WTC11 (cell line): ENCODE measurements around the gene EVI5L. TPM values are rescaled to one million over a fixed set of nuclear protein-coding genes. Genes with fewer than 3 reads are reported as not detected.

Source experiments
- ATAC-seq: fragments of 200-7000 bp; cut with Tn5 transposase; 2 replicates; pipeline ENCODE4 v1.10.0; 2021; ENCODE audit warnings: mild to moderate bottlenecking, moderate library complexity
- CTCF ChIA-PET: fragments of 300-600 bp; sonication (Branson Sonifier 250); formaldehyde crosslinking; loops from one replicate; lab custom pipeline; 2021; ENCODE audit warnings: antibody characterized with exemption; lab: Charles Lee
- POLR2A ChIA-PET: fragments of 350-600 bp; sonication (Branson Sonifier 250); formaldehyde crosslinking; loops from one replicate; lab custom pipeline; 2021; ENCODE audit warnings: antibody characterized with exemption; lab: Charles Lee
- DNase-seq: peaks from one replicate; pipeline ENCODE4 v3.0.0; 2021; ENCODE audit warnings: low spot score
- H3K27ac Mint-ChIP-seq: 2 replicates; pipeline ENCODE4 v1.8.0; 2021; ENCODE audit warnings: mixed read lengths
- H3K27me3 Mint-ChIP-seq: 2 replicates; pipeline ENCODE4 v1.8.0; 2021; ENCODE audit warnings: low read depth, mild to moderate bottlenecking, moderate library complexity, mixed read lengths
- H3K36me3 Mint-ChIP-seq: 2 replicates; pipeline ENCODE4 v1.8.0; 2021; ENCODE audit warnings: mixed read lengths
- H3K4me1 Mint-ChIP-seq: 2 replicates; pipeline ENCODE4 v1.8.0; 2022; ENCODE audit warnings: mixed read lengths
- H3K4me3 Mint-ChIP-seq: 2 replicates; pipeline ENCODE4 v1.8.0; 2021; ENCODE audit warnings: mild to moderate bottlenecking, moderate library complexity, mixed read lengths
- H3K9me3 Mint-ChIP-seq: 2 replicates; pipeline ENCODE4 v1.8.0; 2021; ENCODE audit warnings: mixed read lengths
- CTCF ChIP-seq: fragments of 200-600 bp; IDR thresholded peaks from 2 replicates; pipeline ENCODE4 v1.8.0; 2022; ENCODE audit warnings: antibody characterized with exemption
- E2F1 ChIP-seq: sonication (generic); formaldehyde crosslinking; IDR thresholded peaks from 2 replicates; pipeline ENCODE4 v1.8.0; 2022; ENCODE audit warnings: mild to moderate bottlenecking, missing genetic modification reagents
- E2F5 ChIP-seq: sonication (generic); formaldehyde crosslinking; IDR thresholded peaks from 2 replicates; pipeline ENCODE4 v1.8.1; 2022; ENCODE audit warnings: mild to moderate bottlenecking, moderate library complexity, missing genetic modification reagents
- HMGXB4 ChIP-seq: sonication (generic); formaldehyde crosslinking; IDR thresholded peaks from 2 replicates; pipeline ENCODE4 v1.8.1; 2023; ENCODE audit warnings: mild to moderate bottlenecking, moderate library complexity, missing genetic modification reagents
- JUN ChIP-seq: sonication (generic); formaldehyde crosslinking; IDR thresholded peaks from 2 replicates; pipeline ENCODE4 v1.8.0; 2023; ENCODE audit warnings: mild to moderate bottlenecking, missing genetic modification reagents
- KAT7 ChIP-seq: sonication (generic); formaldehyde crosslinking; IDR thresholded peaks from 2 replicates; pipeline ENCODE4 v1.8.1; 2023; ENCODE audit warnings: missing genetic modification reagents, mild to moderate bottlenecking, borderline replicate concordance
- PRDM15 ChIP-seq: sonication (generic); formaldehyde crosslinking; IDR thresholded peaks from 2 replicates; pipeline ENCODE4 v1.8.0; 2022; ENCODE audit warnings: missing genetic modification reagents
- TEAD4 ChIP-seq: sonication (generic); formaldehyde crosslinking; IDR thresholded peaks from 2 replicates; pipeline ENCODE4 v1.8.0; 2022; ENCODE audit warnings: mild to moderate bottlenecking, missing genetic modification reagents
- USF1 ChIP-seq: sonication (generic); formaldehyde crosslinking; IDR thresholded peaks from 2 replicates; pipeline ENCODE4 v1.8.0; 2022; ENCODE audit warnings: mild to moderate bottlenecking, missing genetic modification reagents
- ZNF219 ChIP-seq: sonication (generic); formaldehyde crosslinking; IDR thresholded peaks from 2 replicates; pipeline ENCODE4 v1.8.0; 2023; ENCODE audit warnings: missing genetic modification reagents, mild to moderate bottlenecking, borderline replicate concordance
- ZNF512 ChIP-seq: sonication (generic); formaldehyde crosslinking; IDR thresholded peaks from 2 replicates; pipeline ENCODE4 v1.8.1; 2022; ENCODE audit warnings: missing genetic modification reagents, borderline replicate concordance
- ZNF671 ChIP-seq: fragments of 250-450 bp; sonication (Bioruptor Pico); IDR thresholded peaks from 2 replicates; pipeline ENCODE4 v1.8.0; 2021; ENCODE audit warnings: mild to moderate bottlenecking
- ZSCAN18 ChIP-seq: fragments of 250-450 bp; sonication (Bioruptor Pico); IDR thresholded peaks from 2 replicates; pipeline ENCODE4 v2.1.2; 2022; ENCODE audit warnings: mild to moderate bottlenecking, moderate library complexity
- total RNA-seq: library from RNA; stranded (reverse); gene quantifications from 3 replicates; pipeline ENCODE4 v1.2.3, GENCODE V29; 2021

The EVI5L gene
- total RNA-seq, 1 experiment from 2014 or later = 10.5 TPM

GRCh38 chr19:7847664-7848063 is 17.6 kb downstream of the EVI5L start:
- H3K27ac Mint-ChIP-seq = no peak overlapping the region
- H3K36me3 Mint-ChIP-seq = no peaks in the 10 kb centered on the region
- ATAC-seq (no peak), DNase-seq (no peak)
- H3K4me1 Mint-ChIP-seq = no peaks in the 10 kb centered on the region
- H3K4me3 Mint-ChIP-seq = no peak overlapping the region
- H3K27me3 Mint-ChIP-seq = peaks cover 1% of the 10 kb centered on the region
- no peaks in the 10 kb centered on the region for H3K9me3 Mint-ChIP-seq
- CTCF ChIA-PET = interaction anchor here (1.2 kb wide), 1 partner anchor 16 kb away, joined by 3 read pairs; no protein-coding TSS in a partner anchor
- TF ChIP-seq E2F5 (CRISPR knock-in tag) (no peak), TEAD4 (CRISPR knock-in tag) (no peak), ZNF219 (no peak), JUN (CRISPR knock-in tag) (no peak), HMGXB4 (CRISPR knock-in tag) (no peak), ZNF671 (CRISPR knock-in tag) (no peak)
- TF ChIP-seq, all 79 proteins: peak for 0
- POLR2A ChIA-PET = no interaction called here

- no peak for ATAC-seq
- H3K36me3 Mint-ChIP-seq = no peaks in the 10 kb centered on the region
- ChIA-PET POLR2A (no interaction called here), CTCF (interaction anchor here (0.8 to 1.3 kb wide), 4 partner anchors 9 to 81 kb away, joined by 3 read pairs; no protein-coding TSS in a partner anchor)
- no peak overlapping the region for H3K4me3 Mint-ChIP-seq
- no peak overlapping the region for H3K27ac Mint-ChIP-seq
- peaks cover 5% of the 10 kb centered on the region for H3K27me3 Mint-ChIP-seq
- no peaks in the 10 kb centered on the region for H3K9me3 Mint-ChIP-seq
- peaks cover 6% of the 10 kb centered on the region; the same call in 1 of the 2 replicates for H3K4me1 Mint-ChIP-seq
- no peak for TF ChIP-seq E2F1 (CRISPR knock-in tag)
- no peak for TF ChIP-seq ZNF512 (CRISPR knock-in tag)
- TF ChIP-seq ZSCAN18 = no peak
- no peak for TF ChIP-seq KAT7 (CRISPR knock-in tag)
- TF ChIP-seq PRDM15 = no peak
- TF ChIP-seq CTCF = no peak
- TF ChIP-seq ZNF219 = no peak
- TF ChIP-seq USF1 (CRISPR knock-in tag) = no peak
- no peak for TF ChIP-seq ZNF671 (CRISPR knock-in tag)
- TF ChIP-seq, all 79 proteins: peak for 0
- no peak for DNase-seq
These were observed 18.9 kb downstream of the EVI5L start for GRCh38 chr19:7848779-7849457.
